ENCODE measurements around the gene SLC29A3. TPM values are rescaled to one million over a fixed set of nuclear protein-coding genes. Genes with fewer than 3 reads are reported as not detected.

Gene SLC29A3
- 3.0 and 4.1 TPM in 2 replicates for total RNA-seq

DNA sequence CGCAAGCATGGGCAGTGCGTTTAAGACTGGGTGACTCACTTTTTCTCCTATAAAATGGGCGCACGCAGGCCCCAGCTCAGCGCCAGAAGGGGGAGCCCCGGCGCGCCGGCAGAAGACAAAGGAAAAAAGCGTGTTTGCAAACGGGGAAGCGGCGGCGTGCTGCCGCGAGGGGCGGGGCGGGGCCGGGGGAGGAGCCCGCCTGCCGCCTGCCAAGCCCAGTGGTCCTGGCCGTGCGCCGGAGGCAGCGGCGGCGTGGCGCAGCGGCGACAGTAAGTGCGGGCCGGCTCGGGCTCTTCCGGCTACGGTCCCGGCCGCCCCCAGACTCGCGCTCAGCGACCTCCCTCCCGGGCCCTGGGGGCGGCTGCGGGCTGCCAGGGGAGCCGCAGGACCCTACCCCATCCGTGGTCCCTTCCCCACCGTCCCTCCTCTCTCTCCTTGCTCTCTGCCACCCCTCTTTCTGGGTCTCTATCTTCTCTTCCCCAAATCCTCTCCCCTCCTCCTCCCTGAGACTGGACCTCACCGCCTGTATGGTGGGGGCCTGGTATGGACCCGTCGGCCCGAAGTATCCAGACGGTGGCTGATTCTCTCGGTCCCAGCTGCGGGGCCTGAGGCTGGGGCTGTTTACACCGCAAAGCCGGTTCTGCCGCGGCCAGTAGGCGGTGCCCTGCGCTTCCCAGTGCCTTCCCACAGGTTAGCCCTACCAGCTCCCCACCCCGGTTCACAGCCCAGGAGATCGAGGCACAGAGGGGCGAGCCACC lies at the start of gene SLC29A3:
Gene SLC29A3, plus strand, starts transcription at position 218 of the 758 bp plus-strand sequence. Its CDS starts 51 bp downstream, at position 269.

DNA sequence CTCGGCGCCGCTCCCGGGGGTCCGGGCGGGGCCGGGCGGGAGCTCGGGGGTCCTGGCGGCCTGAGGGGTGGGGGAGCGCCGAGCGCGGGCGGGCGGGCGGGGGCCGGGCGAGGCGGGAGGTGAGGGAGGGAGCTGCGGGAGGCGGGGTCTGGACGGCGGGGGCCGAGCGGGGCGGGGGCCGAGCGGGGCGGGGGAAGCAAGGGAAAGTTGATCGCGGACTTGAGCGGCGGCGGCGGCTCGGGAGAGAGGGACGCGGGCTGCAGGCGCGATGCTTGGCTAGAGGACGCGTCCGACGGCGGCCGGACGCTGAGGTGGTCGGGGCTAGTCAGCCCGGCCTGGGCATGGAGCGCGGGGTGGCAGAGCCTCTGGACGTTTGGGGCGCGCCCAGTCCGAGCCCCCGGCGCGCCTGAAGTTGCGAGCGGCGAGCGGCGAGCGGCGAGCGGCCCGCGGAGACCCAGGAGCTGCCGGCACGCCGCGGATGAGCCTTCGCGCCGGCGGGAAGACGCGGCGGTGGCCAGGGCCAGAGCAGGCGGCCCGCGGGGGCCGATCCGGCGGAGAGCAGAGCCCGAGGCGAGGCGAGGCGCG lies 77.7 kb downstream of the SLC29A3 start, which contains the start of gene CDH23:
Gene CDH23, plus strand, starts transcription at position 210 of the 585 bp plus-strand sequence. CDS start 42,912 bp downstream, outside the sequence.

Other genes starting within 250 kb of the SLC29A3 start
- 58.3 and 61.5 TPM in 2 replicates for gene UNC5B, start 106.7 kb upstream of the SLC29A3 start, total RNA-seq
- gene CDH23, start 77.7 kb downstream of the SLC29A3 start, total RNA-seq, result 0.31 and 1.6 TPM in 2 replicates